ENCODE results near the gene TAS1R3. TPM values are rescaled to one million over a fixed set of nuclear protein-coding genes. Genes with fewer than 3 reads are reported as not detected.

Gene TAS1R3
- total RNA-seq, 1 experiment from 2014 or later: 0.28 TPM

DNA sequence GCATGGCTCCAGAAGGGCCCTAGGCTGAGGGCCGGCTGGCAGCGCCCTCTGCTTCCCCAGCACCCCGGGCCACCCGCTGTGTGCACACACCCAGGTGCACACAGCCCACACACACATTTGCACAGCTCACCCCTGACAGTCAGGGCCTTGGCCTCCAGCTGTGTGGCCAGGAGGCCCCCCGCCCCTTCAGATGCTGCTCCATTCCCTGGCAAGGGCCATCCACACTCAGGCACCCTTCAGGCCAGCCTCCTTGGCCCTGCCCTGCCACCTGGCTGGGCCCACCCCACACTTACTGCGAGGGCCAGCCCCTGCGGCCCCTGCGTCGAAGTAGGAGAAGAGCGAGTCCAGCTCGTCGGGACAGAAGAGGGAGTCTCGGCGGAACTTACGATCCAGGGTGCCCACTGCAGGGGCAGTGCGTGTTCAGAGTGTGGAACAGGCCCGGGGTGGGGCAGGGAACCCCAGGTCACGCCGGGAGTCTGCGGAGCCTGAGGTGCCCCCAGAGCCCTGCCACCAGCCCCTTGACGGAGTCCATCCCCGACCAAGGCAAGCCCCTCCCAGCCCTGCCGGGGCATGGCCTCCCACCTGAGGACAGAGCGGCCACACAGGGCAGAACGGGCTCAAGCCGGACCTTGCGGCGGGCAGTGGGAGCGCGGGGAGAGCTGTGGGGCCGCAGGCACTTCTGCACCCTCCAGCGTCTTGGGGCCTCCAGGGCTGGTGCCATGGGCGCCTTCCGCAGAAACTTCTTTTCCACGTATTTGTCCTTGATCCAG is 35.7 kb upstream of the TAS1R3 start:
- Histone ChIP-seq H3K18ac (ENCODE audit: insufficient read length, low read depth, low read length) (no peak overlapping the region), H4K5ac (ENCODE audit: insufficient read length, low read depth, low read length) (no peak overlapping the region), H2BK20ac (ENCODE audit: low read depth, low read length, poor library complexity, severe bottlenecking) (no peak overlapping the region), H4K20me1 (ENCODE audit: control insufficient read depth, insufficient read depth, insufficient read length) (no peaks in the 10 kb centered on the region), H3K9ac (ENCODE audit: extremely low read depth, insufficient read length, low read length) (no peak overlapping the region), H3K9me3 (ENCODE audit: control insufficient read depth, low read depth, low read length) (no peaks in the 10 kb centered on the region), H2BK12ac (ENCODE audit: insufficient read length, low read depth, low read length) (no peak overlapping the region), H3K23me2 (ENCODE audit: insufficient read length, low read depth, low read length, poor library complexity, severe bottlenecking) (peaks cover 4% of the 10 kb centered on the region), H2AK5ac (ENCODE audit: insufficient read length, low read length) (no peak overlapping the region), H4K8ac (replicated peaks; ENCODE audit: insufficient read length, low read depth, low read length) (no peak overlapping the region), H3K79me1 (ENCODE audit: insufficient read depth, low read depth, low read length, poor library complexity, severe bottlenecking) (no peaks in the 10 kb centered on the region), H3K4me2 (ENCODE audit: insufficient read depth, insufficient read length, low read length) (no peak overlapping the region), H3K23ac (ENCODE audit: insufficient read length, low read depth, low read length) (no peak overlapping the region), H2AFZ (ENCODE audit: low read length) (no peak overlapping the region), H3T11ph (ENCODE audit: low read length) (no peak overlapping the region), H3K27me3 (ENCODE audit: insufficient read depth, low read length) (no peaks in the 10 kb centered on the region), H2BK120ac (ENCODE audit: low read depth, low read length, poor library complexity, severe bottlenecking) (no peak overlapping the region), H2BK15ac (ENCODE audit: low read depth, low read length) (no peak overlapping the region), H3K79me2 (ENCODE audit: insufficient read depth, low read length) (no peaks in the 10 kb centered on the region), H3K27ac (ENCODE audit: insufficient read length, low read depth, low read length) (no peak overlapping the region), H3K14ac (ENCODE audit: insufficient read depth, low read length) (no peak overlapping the region; the same call in 1 of the 2 replicates), H2BK5ac (ENCODE audit: insufficient read length, low read length) (no peak overlapping the region), H3K4ac (ENCODE audit: low read depth, low read length) (no peak overlapping the region), H3K56ac (ENCODE audit: insufficient read length, low read depth, low read length) (no peak overlapping the region), H3K4me1 (ENCODE audit: insufficient read depth, low read length) (no peaks in the 10 kb centered on the region), H4K91ac (ENCODE audit: insufficient read length, low read depth, low read length) (no peak overlapping the region)
- H3K27ac Mint-ChIP-seq: no peak overlapping the region
- WGBS (ENCODE audit: extremely low coverage, insufficient read length, low lambda C conversion rate): no CpG with 5 or more reads among the region's 35 CpGs
- H3K36me3 Mint-ChIP-seq (ENCODE audit: insufficient read depth in 1 of 3, low read depth in 3 of 3): no peaks in the 10 kb centered on the region
- TF ChIP-seq, protein P1, sequence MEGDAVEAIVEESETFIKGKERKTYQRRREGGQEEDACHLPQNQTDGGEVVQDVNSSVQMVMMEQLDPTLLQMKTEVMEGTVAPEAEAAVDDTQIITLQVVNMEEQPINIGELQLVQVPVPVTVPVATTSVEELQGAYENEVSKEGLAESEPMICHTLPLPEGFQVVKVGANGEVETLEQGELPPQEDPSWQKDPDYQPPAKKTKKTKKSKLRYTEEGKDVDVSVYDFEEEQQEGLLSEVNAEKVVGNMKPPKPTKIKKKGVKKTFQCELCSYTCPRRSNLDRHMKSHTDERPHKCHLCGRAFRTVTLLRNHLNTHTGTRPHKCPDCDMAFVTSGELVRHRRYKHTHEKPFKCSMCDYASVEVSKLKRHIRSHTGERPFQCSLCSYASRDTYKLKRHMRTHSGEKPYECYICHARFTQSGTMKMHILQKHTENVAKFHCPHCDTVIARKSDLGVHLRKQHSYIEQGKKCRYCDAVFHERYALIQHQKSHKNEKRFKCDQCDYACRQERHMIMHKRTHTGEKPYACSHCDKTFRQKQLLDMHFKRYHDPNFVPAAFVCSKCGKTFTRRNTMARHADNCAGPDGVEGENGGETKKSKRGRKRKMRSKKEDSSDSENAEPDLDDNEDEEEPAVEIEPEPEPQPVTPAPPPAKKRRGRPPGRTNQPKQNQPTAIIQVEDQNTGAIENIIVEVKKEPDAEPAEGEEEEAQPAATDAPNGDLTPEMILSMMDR (conservative IDR thresholded peaks at IDR 0.05): no peak
- H3K4me3 Mint-ChIP-seq: no peak overlapping the region
- H3K9me3 Mint-ChIP-seq: no peaks in the 10 kb centered on the region
- no peaks in the 10 kb centered on the region; the same call in 1 of the 2 replicates for H3K27me3 Mint-ChIP-seq (ENCODE audit: low read depth)
- DNase-seq: no peak
- H3K4me1 Mint-ChIP-seq: peaks cover 0 to 7% of the 10 kb centered on the region in 2 experiments; a peak in 2 of 4 replicates
